Activated T-cell treated with anti-CD3 and anti-CD28 coated beads, Interleukin-2, amount 50 U/mL, for 48 hours (primary cell): ENCODE measurements around the gene MTUS2.

Experiments used
- DNase-seq, 2 experiments: peaks; one replicate each; pipeline ENCODE4 v3.0.0-alpha.2; 2020

Gene MTUS2

GRCh38 chr13:29536853-29537252 is 716.7 kb downstream of the MTUS2 start:
- no peak for DNase-seq

GRCh38 chr13:29537736-29538651 is 717.9 kb downstream of the MTUS2 start:
- DNase-seq: no peak

GRCh38 chr13:29538652-29539040 is 718.5 kb downstream of the MTUS2 start:
- no peak for DNase-seq

GRCh38 chr13:29539856-29540255 is 719.7 kb downstream of the MTUS2 start:
- no peak for DNase-seq

- DNase-seq: no peak
Measured at GRCh38 chr13:29540334-29540733, 720.2 kb downstream of the MTUS2 start.

- DNase-seq: no peak
Measured at GRCh38 chr13:29540799-29541198, 720.7 kb downstream of the MTUS2 start.

GRCh38 chr13:29541400-29541799 is 721.3 kb downstream of the MTUS2 start:
- DNase-seq: no peak

- DNase-seq: no peak
Measured at GRCh38 chr13:29542381-29542780, 722.2 kb downstream of the MTUS2 start.

GRCh38 chr13:29543230-29544215 is 723.4 kb downstream of the MTUS2 start:
- peak; percentile 78 to 79 for DNase-seq

GRCh38 chr13:29545988-29546387 is 725.8 kb downstream of the MTUS2 start:
- no peak for DNase-seq

GRCh38 chr13:29546662-29547061 is 726.5 kb downstream of the MTUS2 start:
- no peak for DNase-seq

GRCh38 chr13:29547153-29547552 is 727.0 kb downstream of the MTUS2 start:
- DNase-seq: no peak

- DNase-seq: no peak
Measured at GRCh38 chr13:29548722-29549121, 728.6 kb downstream of the MTUS2 start.

- DNase-seq: no peak
Measured at GRCh38 chr13:29550430-29550988, 730.4 kb downstream of the MTUS2 start.

- DNase-seq: no peak
Measured at GRCh38 chr13:29551214-29551613, 731.1 kb downstream of the MTUS2 start.
